ENCODE measurements around the gene CD36.
"Not testable (repeated sequence)": the region's sequence is repeated elsewhere in the genome, so short reads cannot be mapped to it uniquely, and the experiment has no call there.

Gene CD36

DNA sequence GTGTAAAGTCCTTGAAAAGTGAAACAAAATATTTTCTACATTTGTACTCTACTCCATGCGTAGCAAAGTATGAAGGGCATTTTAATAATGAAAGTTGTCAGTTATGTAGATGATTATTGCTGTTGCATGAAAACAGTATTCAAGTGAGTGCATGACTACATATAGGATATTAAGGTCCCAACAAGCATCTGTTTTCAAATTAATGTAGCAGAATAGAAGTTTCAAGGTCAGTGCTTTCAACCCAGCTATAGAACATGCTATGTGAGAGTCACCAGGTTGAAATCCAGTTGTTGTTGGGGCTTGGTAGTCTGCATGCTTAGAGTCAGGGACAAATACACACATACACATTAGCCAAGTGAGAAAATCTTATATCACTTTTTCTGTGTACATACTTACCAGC lies 14.8 kb downstream of the CD36 start:
- no peak for DNase-seq (ENCODE audit: low read depth in 2 of 2)

DNA sequence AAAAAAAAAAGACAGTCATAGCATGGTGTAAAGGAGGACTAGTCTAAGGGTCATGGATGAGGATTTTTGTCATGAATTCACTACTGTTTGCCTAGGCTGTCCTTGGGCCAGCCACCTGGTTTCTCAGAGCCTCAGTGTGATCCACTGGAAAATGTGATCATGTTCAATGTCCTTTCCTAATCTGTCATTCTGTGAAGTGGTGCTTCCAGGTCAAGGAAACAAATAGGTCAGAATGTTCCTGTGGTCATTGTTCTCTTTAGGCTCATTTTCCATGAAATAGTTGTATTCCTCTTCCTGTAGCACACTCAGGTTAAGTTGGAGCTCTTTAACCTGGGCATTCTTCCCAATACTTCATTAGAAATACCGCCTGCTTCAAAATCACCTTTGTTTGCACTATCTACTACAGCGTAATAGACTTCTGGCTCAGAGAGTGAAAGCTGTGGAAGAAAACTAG lies 16.5 kb downstream of the CD36 start:
- DNase-seq (ENCODE audit: low read depth in 2 of 2): no peak

DNA sequence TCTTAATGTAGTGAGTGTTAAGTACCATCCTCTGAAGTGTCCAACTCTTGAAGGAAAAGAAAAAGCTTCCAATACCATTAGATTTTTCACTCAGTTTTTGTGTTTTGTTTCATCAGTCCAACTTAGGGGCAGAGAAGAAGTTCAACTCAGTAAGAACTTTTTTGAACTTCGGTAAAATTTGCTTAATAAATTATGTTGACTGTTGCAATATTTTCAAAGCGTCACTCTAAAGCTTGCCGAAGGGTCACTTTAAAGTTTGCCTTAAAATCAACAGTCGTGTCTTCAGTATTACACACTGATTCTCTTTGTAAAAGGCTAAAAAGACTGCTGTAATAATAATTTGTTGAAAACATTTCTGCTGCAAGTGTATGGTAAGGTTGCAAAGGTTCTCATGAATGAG lies 17.6 kb downstream of the CD36 start:
- no peak for DNase-seq (ENCODE audit: low read depth in 2 of 2)

- DNase-seq (ENCODE audit: low read depth in 2 of 2): no peak
These were observed 20.9 kb downstream of the CD36 start for GRCh38 chr7:80659120-80660055.

- no peak for DNase-seq (ENCODE audit: low read depth in 2 of 2)
These were observed 22.5 kb downstream of the CD36 start for GRCh38 chr7:80660939-80661338.

DNA sequence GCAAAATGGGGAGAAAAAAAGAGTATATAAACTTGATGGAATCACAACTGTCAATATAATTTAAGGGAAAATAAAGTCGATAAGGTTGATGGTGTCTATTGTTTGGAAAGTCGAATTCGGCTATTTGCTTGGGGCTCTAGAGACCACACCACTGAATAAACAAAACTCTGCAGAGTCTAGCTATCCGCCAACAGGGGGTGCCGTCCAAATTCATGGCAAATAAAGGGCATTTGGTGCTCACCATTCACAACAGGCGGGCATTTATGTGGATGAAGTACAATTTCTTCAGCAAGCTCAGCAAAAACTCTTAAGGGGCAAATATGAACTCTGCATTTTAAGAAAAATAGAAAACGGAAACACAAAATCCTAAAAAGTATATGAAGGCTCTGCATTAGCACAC lies 23.3 kb downstream of the CD36 start:
- no peak for DNase-seq (ENCODE audit: low read depth in 2 of 2)

GRCh38 chr7:80662252-80662651 lies 23.8 kb downstream of the CD36 start:
- DNase-seq (ENCODE audit: low read depth in 2 of 2): no peak

DNA sequence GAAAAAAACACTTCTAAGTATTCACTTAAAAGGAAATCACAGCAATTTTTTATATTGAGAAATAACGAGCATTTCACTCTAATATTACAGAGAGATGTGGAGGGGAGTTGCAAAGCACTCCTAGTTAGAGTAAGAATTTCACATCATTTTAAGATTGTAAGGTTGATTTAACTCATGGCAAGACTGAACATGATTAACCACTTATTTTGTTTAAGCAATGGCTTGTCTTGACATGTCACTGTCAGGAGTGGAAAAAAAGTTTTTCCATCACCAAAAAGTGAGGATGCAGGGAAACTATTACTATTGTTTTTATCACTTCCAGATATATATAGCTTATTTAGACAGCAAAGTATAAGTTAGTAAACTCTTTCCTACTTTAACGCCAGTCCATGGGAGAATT lies 27.1 kb downstream of the CD36 start:
- DNase-seq (ENCODE audit: low read depth in 2 of 2): no peak

DNA sequence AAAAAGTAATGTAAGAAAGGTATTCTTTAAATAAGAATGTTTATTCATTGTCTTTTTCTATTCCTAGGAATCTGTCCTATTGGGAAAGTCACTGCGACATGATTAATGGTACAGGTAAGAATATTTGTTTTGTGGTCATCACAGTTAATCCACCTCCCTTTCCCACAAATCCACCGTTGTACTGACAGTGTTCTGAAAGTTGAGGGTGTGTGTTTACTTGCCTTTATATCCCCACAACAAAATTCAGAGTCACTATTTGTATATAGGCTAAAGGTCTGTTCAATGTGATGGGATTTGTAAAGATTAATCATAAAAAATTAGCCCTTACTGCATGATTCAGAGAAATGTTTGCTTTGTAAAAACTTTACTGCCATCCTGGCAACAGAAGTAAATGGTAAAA lies 27.9 kb downstream of the CD36 start:
- DNase-seq (ENCODE audit: low read depth in 2 of 2): no peak

GRCh38 chr7:80669367-80669766 lies 30.9 kb downstream of the CD36 start:
- DNase-seq (ENCODE audit: low read depth in 2 of 2): not testable (repeated sequence)

- DNase-seq (ENCODE audit: low read depth in 2 of 2): no peak
These were observed 33.3 kb downstream of the CD36 start for GRCh38 chr7:80671744-80672143.

DNA sequence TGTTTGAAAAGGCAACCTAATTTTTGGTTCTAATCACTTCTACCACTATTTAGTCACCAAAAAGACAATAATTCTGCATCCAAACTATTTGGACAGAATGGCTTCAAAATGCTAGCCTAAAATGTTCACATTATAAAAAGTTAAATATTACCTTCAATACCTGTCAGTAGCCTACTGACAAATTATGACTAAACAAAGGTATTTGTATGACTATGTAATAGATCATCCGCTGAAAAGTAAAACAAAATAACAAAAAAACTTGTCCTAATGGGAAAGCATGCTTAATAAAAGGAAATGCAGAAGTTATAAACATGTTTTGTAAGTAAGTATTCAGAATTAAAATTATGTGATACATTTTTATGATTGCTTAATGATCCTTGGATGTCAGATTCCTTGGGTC lies 36.6 kb downstream of the CD36 start:
- no peak for DNase-seq (ENCODE audit: low read depth in 2 of 2)

GRCh38 chr7:80676404-80676803 lies 38.0 kb downstream of the CD36 start:
- no peak for DNase-seq (ENCODE audit: low read depth in 2 of 2)

- no peak for DNase-seq (ENCODE audit: low read depth in 2 of 2)
These were observed 39.2 kb downstream of the CD36 start for GRCh38 chr7:80677629-80678028.

DNA sequence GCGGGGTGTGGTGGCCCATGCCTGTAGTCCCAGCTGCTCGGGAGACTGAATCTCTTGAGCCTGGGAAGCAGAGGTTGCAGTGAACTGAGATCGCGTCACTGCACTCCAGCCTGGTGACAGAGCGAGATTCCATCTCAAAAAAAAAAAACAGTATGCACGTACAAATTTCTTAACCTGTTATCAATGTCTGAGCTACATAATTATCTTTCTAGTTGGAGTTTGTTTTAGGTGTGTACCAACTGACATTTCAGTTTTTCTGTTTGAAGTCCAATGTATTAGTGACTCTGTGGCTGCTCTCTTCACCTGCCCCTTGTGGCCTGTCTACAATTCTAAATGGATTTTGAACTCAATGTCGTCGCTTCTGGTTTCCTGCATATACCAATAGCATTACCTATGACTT lies 40.3 kb downstream of the CD36 start:
- DNase-seq (ENCODE audit: low read depth in 2 of 2): no peak

DNA sequence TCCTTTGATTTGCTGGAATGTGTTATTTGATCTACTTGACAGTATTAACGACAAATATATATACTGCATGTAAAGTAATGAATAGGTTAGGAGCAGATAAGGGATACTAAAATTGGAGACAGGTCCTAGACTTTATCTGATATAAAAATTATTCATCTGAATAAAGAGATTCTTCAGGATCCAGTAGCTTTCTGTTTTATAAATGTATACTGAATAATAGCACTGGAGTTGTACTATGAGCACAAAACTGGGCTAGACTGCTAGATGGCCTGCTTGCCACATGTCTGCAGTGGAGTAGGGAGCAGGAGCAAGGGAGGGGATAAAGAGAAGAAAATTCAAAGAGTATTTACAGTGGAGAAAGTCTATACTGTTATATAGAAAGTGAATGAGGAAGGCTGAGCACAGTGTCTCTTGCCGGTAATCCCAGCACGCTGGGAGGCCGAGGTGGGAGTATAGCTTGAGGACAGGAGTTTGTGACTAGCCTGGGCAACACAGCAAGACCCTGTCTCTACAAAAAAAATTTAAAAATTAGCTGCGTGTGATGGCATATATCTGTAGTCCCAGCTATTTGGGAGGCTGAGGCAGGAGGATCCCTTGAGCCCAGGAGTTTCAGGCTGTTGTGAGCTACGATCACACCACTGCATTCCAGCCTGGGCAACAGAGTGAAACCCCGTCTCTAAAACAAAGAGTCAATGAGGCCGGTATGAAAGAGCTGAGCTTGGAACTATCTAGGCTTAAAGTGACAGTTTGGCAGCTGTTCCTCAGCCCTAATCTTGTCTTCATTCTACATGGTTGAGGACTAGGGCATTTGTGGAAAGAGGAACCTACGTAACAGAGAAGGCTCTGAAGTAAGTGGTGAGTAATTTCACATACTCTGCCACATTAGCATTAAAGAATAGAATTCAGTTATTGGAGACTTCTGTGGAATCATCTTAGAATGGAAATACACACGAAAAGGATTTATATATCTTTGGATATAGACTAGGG lies 41.8 kb downstream of the CD36 start:
- DNase-seq (ENCODE audit: low read depth in 2 of 2): no peak

- DNase-seq (ENCODE audit: low read depth in 2 of 2): no peak
These were observed 42.9 kb downstream of the CD36 start for GRCh38 chr7:80681272-80681885.

DNA sequence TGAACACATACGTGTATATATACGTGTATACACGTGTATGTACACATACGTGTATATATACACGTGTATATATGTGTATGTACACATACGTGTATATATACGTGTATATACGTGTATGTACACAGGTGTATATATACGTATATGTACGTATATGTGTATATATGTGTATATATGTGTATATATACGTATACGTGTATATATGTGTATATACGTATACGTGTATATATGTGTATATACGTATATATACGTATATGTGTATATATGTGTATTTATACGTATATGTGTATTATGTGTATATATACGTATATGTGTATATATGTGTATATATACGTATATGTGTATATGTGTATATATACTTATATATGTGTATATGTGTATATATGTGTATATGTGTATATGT lies 44.3 kb downstream of the CD36 start:
- DNase-seq (ENCODE audit: low read depth in 2 of 2): no peak

GRCh38 chr7:80686576-80686975 lies 48.1 kb downstream of the CD36 start:
- no peak for DNase-seq (ENCODE audit: low read depth in 2 of 2)

GRCh38 chr7:80699045-80699638 lies 60.7 kb downstream of the CD36 start:
- no peak for DNase-seq (ENCODE audit: low read depth in 2 of 2)

DNA sequence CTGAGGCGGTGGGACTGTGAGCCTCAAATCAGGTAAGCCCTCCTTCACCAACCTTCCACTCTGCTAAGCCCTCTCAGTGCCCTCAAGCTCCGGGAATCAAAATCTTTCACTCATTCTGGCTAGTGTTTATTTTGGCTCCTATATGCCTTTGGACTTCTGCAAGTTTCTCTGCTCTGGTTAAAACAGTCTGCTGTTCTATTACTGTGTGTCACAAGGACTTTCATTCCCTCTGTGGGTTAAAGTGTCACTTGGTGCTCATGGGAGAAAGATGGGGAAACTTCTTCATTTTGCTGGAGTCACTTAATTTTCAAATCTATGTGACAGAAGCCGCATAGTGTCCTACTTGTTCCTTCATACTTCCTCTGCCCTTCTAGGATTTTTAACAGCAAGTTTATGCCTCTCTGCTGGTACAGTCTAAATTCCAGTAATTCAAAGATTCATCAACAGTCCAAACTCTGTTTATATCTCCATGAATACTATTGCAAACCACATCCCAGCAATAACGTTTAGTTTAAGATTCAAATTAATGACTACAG lies 61.3 kb downstream of the CD36 start:
- DNase-seq (ENCODE audit: low read depth in 2 of 2): no peak

All from stimulated activated CD4-positive, alpha-beta T cell treated with anti-CD3 and anti-CD28 coated beads, Interleukin-15, amount 100 ng/mL, for 48 hours (primary cell).